Stomach (tissue), 9 donors: ENCODE measurements around the gene FBXO45. TPM values are rescaled to one million over a fixed set of nuclear protein-coding genes. Genes with fewer than 3 reads are reported as not detected.
A peak's percentile ranks its signal among the peaks of the same experiment; 100 is the strongest.

ENCODE experiments used
- DNase-seq, 2 donors: peaks; one replicate each; pipeline versions ENCODE4 v3.0.0 to v3.0.0-alpha.2; 2013 to 2019
- H3K27ac ChIP-seq, 5 donors: fragments of 200-600 bp in 4 of 5; sonication (generic) in 4 of 5; one replicate each; pipeline ENCODE4 v1.5.1; 2013 to 2019; ENCODE audit warnings: mild to moderate bottlenecking in 1 of 5, moderate library complexity in 1 of 5
- H3K27me3 ChIP-seq, 3 donors: fragments of 200-600 bp; sonication (generic); one replicate each; pipeline ENCODE4 v1.5.1; 2017 to 2019; ENCODE audit warnings: mixed run types in 1 of 3
- H3K36me3 ChIP-seq, 4 donors: fragments of 200-600 bp; sonication (generic); 1 replicate in 3 of 4; 2 replicates in 1 of 4; pipeline ENCODE4 v1.5.1; 2016 to 2019
- H3K4me1 ChIP-seq, 4 donors: fragments of 200-600 bp; sonication (generic); one replicate each; pipeline ENCODE4 v1.5.1; 2016 to 2019
- H3K4me3 ChIP-seq, 4 donors: fragments of 200-600 bp; sonication (generic) in 3 of 4; one replicate each; pipeline ENCODE4 v1.5.1; 2016 to 2019; ENCODE audit warnings: mild to moderate bottlenecking in 1 of 4
- H3K9me3 ChIP-seq, 4 donors: fragments of 200-600 bp; sonication (generic); one replicate each; pipeline ENCODE4 v1.5.1; 2016 to 2019
- EP300 ChIP-seq: sonication (generic); formaldehyde crosslinking; IDR thresholded peaks from one replicate; pipeline ENCODE4 v1.6.1; 2017; ENCODE audit warnings: antibody characterized with exemption
- POLR2A ChIP-seq, 4 donors: fragments of 450-650 bp; IDR thresholded peaks; one replicate each; pipeline ENCODE4 v1.6.1; 2016; ENCODE audit warnings: antibody characterized with exemption in 4 of 4, control low read depth in 2 of 4, mild to moderate bottlenecking in 1 of 4, moderate library complexity in 1 of 4
- POLR2AphosphoS5 ChIP-seq, 3 donors: sonication (generic); formaldehyde crosslinking; IDR thresholded peaks; one replicate each; pipeline ENCODE4 v1.6.1; 2016; ENCODE audit warnings: antibody characterized with exemption in 3 of 3
- WGBS, 5 donors: extraction: QIAGEN DNeasy Blood & Tissue Kit in 3 of 5; methylation state at CpG; one replicate each; pipeline versions ENCODE4 v1.1.5 to v1.1.7; 2013 to 2018; 5-methylcytosine and 5-hydroxymethylcytosine counted together
- intact Hi-C: fragments of 100-400 bp; cut with DNase I; formaldehyde crosslinking; loops from one replicate; pipeline ENCODE4 v1.15.1; 2023; ENCODE audit warnings: low total_unique reads
- polyA plus RNA-seq, 3 donors: library from polyadenylated mRNA; stranded (reverse); fragments of 200-250 nt; gene quantifications; one replicate each; pipeline ENCODE4 v1.2.3, GENCODE V29; 2013
- total RNA-seq, 5 donors: library from RNA; depleted of rRNA; stranded (reverse); fragments of >200 nt; gene quantifications; one replicate each; pipeline versions ENCODE4 v1.1.0 to v1.2.3, GENCODE V29; 2014 to 2016
- TF ChIP-seq, protein P1 (sequence below), 7 experiments: fragments of 450-650 bp in 4 of 7; fragments of 200-600 bp in 3 of 7; sonication (generic) in 3 of 7; IDR thresholded peaks; one replicate each; pipeline ENCODE4 v1.5.1; 2016 to 2019; ENCODE audit warnings: antibody characterized with exemption in 7 of 7, control low read depth in 2 of 7, mild to moderate bottlenecking in 1 of 7
- donor health status: healthy with polysubstance abuse.
- donor health status: Bipolar disorder and iron deficiency.
- donor health status: healthy.

Gene FBXO45
- total and polyA plus RNA-seq, 8 donors = 1.2 to 12.1 (median 4.2) TPM

DNA sequence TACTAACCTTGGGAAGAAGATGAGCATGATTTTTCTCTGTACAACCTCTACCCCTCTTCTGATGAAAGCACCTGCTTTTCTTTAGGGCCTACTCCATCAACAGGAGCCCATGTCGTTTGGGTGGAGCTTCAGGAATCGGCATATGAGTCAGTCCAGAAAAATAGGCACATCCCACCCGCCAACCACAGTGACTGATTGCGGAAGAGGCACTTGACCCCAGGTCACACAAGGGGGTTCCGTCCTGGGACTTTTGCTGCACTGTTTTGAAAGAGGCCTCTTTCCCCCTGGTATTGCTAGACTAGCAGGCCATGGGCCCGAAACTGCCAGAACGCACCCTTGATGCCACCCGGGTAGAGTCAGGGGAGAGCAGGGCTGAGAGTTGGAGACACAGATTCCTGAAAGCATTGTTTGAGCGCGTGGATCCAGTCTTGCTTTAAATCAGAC, 51.7 kb downstream of the FBXO45 start:
- intact Hi-C loops = no loop called here
- Histone ChIP-seq H3K9me3 (no peaks in the 10 kb centered on the region), H3K27ac (peak overlapping the region in 4 of 5 donors; percentile 35 to 71 (median 64)), H3K36me3 (no peaks in the 10 kb centered on the region), H3K4me1 (peaks cover 0 to 23% (median 7%) of the 10 kb centered on the region in 4 donors), H3K4me3 (no peak overlapping the region), H3K27me3 (no peaks in the 10 kb centered on the region)
- DNase-seq = peak in 1 of 2 donors; percentile 48
- TF ChIP-seq EP300 (no peak), POLR2A (IDR thresholded peaks at IDR 0.05) (no peak), POLR2AphosphoS5 (IDR thresholded peaks at IDR 0.05) (no peak)
- TF ChIP-seq, protein P1, sequence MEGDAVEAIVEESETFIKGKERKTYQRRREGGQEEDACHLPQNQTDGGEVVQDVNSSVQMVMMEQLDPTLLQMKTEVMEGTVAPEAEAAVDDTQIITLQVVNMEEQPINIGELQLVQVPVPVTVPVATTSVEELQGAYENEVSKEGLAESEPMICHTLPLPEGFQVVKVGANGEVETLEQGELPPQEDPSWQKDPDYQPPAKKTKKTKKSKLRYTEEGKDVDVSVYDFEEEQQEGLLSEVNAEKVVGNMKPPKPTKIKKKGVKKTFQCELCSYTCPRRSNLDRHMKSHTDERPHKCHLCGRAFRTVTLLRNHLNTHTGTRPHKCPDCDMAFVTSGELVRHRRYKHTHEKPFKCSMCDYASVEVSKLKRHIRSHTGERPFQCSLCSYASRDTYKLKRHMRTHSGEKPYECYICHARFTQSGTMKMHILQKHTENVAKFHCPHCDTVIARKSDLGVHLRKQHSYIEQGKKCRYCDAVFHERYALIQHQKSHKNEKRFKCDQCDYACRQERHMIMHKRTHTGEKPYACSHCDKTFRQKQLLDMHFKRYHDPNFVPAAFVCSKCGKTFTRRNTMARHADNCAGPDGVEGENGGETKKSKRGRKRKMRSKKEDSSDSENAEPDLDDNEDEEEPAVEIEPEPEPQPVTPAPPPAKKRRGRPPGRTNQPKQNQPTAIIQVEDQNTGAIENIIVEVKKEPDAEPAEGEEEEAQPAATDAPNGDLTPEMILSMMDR (IDR thresholded peaks at IDR 0.05) = no peak
- WGBS, 5 donors = 65 to 71% (median 66%) methylated on average over 10 of the region's 10 CpGs

DNA sequence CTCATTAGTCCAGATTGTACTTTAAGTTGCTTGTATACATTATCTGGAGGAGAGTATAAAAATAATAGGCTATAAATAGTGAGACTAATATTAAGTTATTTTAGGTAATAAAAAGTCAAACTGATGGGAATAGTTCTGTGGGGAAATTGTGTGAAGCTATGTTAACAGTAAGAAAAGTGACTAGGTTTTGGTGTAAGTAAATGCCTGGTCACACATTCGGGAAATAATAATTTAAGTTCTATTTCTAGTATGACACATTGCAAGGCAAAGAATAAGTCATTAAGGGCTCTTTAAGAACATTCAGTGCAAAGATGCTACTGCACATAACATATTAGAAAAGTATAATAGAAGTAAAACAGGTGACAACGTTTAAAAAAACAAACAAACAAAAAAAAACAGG, 52.2 kb downstream of the FBXO45 start:
- TF ChIP-seq POLR2A (IDR thresholded peaks at IDR 0.05) = no peak
- peak overlapping the region in 4 of 5 donors; percentile 35 to 71 (median 64) for H3K27ac ChIP-seq
- H3K9me3 ChIP-seq = no peaks in the 10 kb centered on the region
- H3K27me3 ChIP-seq = no peaks in the 10 kb centered on the region
- H3K4me3 ChIP-seq = no peak overlapping the region
- no peak for DNase-seq
- H3K36me3 ChIP-seq = no peaks in the 10 kb centered on the region
- H3K4me1 ChIP-seq = peaks cover 0 to 23% (median 7%) of the 10 kb centered on the region in 4 donors
- intact Hi-C loops = no loop called here
- WGBS, 5 donors = 57 to 71% (median 68%) methylated on average over 2 of the region's 2 CpGs

DNA sequence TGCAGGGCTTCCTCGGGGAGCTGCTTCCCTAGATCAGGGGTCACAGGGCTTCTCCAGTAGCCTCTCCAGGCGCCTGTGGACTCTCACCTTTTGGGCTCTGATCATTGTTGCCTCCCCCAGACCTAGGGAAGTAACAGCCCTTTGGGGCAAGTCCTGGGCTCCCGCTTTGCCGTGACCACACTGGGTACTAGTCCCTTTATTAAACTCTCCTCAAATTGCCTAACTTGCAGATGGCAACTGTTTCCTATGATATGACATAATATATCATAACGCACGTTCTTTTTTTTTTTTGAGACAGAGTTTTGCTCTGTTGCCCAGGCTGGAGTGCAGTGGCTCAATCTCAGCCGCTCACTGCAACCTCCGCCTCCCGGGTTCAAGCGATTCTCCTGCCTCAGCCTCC, 53.2 kb downstream of the FBXO45 start:
- no peak for DNase-seq
- WGBS, 5 donors = 87 to 93% (median 89%) methylated on average over 9 to 10 of the region's 10 CpGs
- Histone ChIP-seq H3K36me3 (no peaks in the 10 kb centered on the region), H3K4me3 (no peak overlapping the region), H3K27ac (no peak overlapping the region), H3K27me3 (no peaks in the 10 kb centered on the region), H3K4me1 (peaks cover 0 to 23% (median 7%) of the 10 kb centered on the region in 4 donors), H3K9me3 (no peaks in the 10 kb centered on the region)
- TF ChIP-seq POLR2AphosphoS5 (IDR thresholded peaks at IDR 0.05) (no peak), EP300 (no peak), POLR2A (IDR thresholded peaks at IDR 0.05) (no peak)
- TF ChIP-seq, protein P1 (IDR thresholded peaks at IDR 0.05) = no peak
- intact Hi-C loops = no loop called here

DNA sequence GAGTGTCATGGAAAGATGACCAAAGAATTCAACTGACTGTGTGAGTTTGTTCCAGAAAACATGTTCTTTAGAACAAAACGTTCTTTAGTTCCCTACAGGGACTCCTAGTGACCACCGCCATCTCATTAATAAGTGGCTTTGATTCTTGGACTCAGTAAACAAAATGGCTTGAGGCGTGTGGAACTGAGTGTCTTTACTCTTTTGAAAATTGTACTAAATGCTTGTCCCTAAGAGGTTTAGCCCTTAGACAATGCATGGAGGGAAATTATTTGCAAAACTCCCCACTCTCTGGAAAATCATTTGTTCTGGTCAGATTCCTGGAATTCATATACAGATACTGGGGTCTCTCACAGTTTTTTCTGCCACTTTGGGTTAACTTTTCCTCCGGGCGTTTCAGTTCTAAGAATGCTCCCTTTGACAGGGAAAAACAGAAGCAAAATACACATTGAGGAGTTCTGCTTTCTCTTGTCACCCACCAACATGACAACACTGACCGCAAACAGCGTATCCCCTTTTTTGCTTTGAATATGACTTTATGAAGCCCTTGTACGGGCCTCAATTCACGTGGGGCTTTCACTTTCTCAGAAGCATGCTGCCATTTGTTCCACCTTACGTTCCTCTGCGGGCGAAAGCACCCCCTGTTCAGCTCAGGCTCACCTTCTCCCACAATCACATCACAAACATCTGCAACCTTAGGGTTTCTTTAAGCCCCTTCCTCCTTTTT, 55.8 kb downstream of the FBXO45 start:
- H3K27ac ChIP-seq = peak overlapping the region in 4 of 5 donors; percentile 37 to 67 (median 56)

More for the DNA sequence above, 55.8 kb downstream of the FBXO45 start:
- no peaks in the 10 kb centered on the region for H3K27me3 ChIP-seq
- H3K4me1 ChIP-seq = peaks cover 0 to 16% (median 5%) of the 10 kb centered on the region in 4 donors
- 61 to 76% (median 71%) methylated on average over 12 of the region's 12 CpGs for WGBS, 5 donors
- no peaks in the 10 kb centered on the region for H3K36me3 ChIP-seq
- H3K9me3 ChIP-seq = no peaks in the 10 kb centered on the region
- intact Hi-C loops = no loop called here
- no peak overlapping the region for H3K4me3 ChIP-seq
- DNase-seq = peak in 1 of 2 donors; percentile 54
- TF ChIP-seq POLR2A (IDR thresholded peaks at IDR 0.05) (no peak), POLR2AphosphoS5 (IDR thresholded peaks at IDR 0.05) (no peak), EP300 (no peak)
- TF ChIP-seq, protein P1 (IDR thresholded peaks at IDR 0.05) = no peak
